CD4-positive, alpha-beta T cell treated with Interleukin-17A for 4 hours (primary cell): ENCODE measurements around the gene ACACA.

Experiments
- DNase-seq: peaks from one replicate; pipeline ENCODE4 v3.0.0-alpha.2; 2020; ENCODE audit warnings: mixed read lengths

Gene ACACA

GRCh38 chr17:37340804-37341203 is 65.8 kb downstream of the ACACA start:
- DNase-seq = no peak

- no peak for DNase-seq
Measured at GRCh38 chr17:37339321-37339720, 67.3 kb downstream of the ACACA start.

GRCh38 chr17:37338847-37339246 is 67.8 kb downstream of the ACACA start:
- no peak for DNase-seq

- DNase-seq = no peak
Measured at GRCh38 chr17:37327341-37328090, 79.1 kb downstream of the ACACA start.

GRCh38 chr17:37322826-37323561 is 83.6 kb downstream of the ACACA start:
- DNase-seq = no peak

GRCh38 chr17:37322106-37322505 is 84.5 kb downstream of the ACACA start:
- DNase-seq = no peak

- DNase-seq = no peak
Measured at GRCh38 chr17:37318931-37319594, 87.6 kb downstream of the ACACA start.

- no peak for DNase-seq
Measured at GRCh38 chr17:37317867-37318266, 88.8 kb downstream of the ACACA start.

- no peak for DNase-seq
Measured at GRCh38 chr17:37315601-37316000, 91.0 kb downstream of the ACACA start.

GRCh38 chr17:37312137-37312923 is 94.3 kb downstream of the ACACA start:
- DNase-seq = no peak

GRCh38 chr17:37310940-37311339 is 95.7 kb downstream of the ACACA start:
- DNase-seq = no peak

GRCh38 chr17:37309051-37309450 is 97.6 kb downstream of the ACACA start:
- DNase-seq = no peak

- DNase-seq = no peak
Measured at GRCh38 chr17:37305406-37305905, 101.2 kb downstream of the ACACA start.

GRCh38 chr17:37301288-37301687 is 105.3 kb downstream of the ACACA start:
- no peak for DNase-seq

- DNase-seq = no peak
Measured at GRCh38 chr17:37300683-37301082, 106.0 kb downstream of the ACACA start.

- no peak for DNase-seq
Measured at GRCh38 chr17:37299257-37299980, 107.2 kb downstream of the ACACA start.

- no peak for DNase-seq
Measured at GRCh38 chr17:37295888-37296287, 110.7 kb downstream of the ACACA start.

GRCh38 chr17:37294888-37295287 is 111.7 kb downstream of the ACACA start:
- no peak for DNase-seq

- DNase-seq = no peak
Measured at GRCh38 chr17:37293770-37294169, 112.9 kb downstream of the ACACA start.

- DNase-seq = no peak
Measured at GRCh38 chr17:37292429-37293139, 114.1 kb downstream of the ACACA start.

GRCh38 chr17:37291351-37291750 is 115.3 kb downstream of the ACACA start:
- no peak for DNase-seq
